C4-2B (cell line): ENCODE measurements around the gene SHISA6.

Experiments
- H3K27ac ChIP-seq: fragments of 450-650 bp; 2 replicates; pipeline ENCODE4 v1.5.1; 2017
- CTCF ChIP-seq: fragments of 450-650 bp; conservative IDR thresholded peaks from 2 replicates; pipeline ENCODE4 v1.5.1; 2017; ENCODE audit warnings: mild to moderate bottlenecking
- ZFX ChIP-seq: fragments of 450-650 bp; IDR thresholded peaks from 2 replicates; pipeline ENCODE4 v1.6.1; 2017

The SHISA6 gene

GRCh38 chr17:11548398-11548797 lies 307.4 kb downstream of the SHISA6 start:
- TF ChIP-seq ZFX (no peak), CTCF (no peak)
- no peak overlapping the region for H3K27ac ChIP-seq

GRCh38 chr17:11550431-11550830 lies 309.4 kb downstream of the SHISA6 start:
- H3K27ac ChIP-seq: no peak overlapping the region
- TF ChIP-seq ZFX: no peak
- no peak for TF ChIP-seq CTCF

- no peak for TF ChIP-seq ZFX
- no peak for TF ChIP-seq CTCF
- no peak overlapping the region for H3K27ac ChIP-seq
Observed at GRCh38 chr17:11551442-11551841, 310.4 kb downstream of the SHISA6 start.

- TF ChIP-seq CTCF (no peak), ZFX (no peak)
- no peak overlapping the region for H3K27ac ChIP-seq
Observed at GRCh38 chr17:11553135-11553534, 312.1 kb downstream of the SHISA6 start.

- no peak overlapping the region for H3K27ac ChIP-seq
- TF ChIP-seq CTCF (no peak), ZFX (no peak)
Observed at GRCh38 chr17:11554042-11554441, 313.0 kb downstream of the SHISA6 start.

GRCh38 chr17:11554542-11554941 lies 313.5 kb downstream of the SHISA6 start:
- no peak overlapping the region for H3K27ac ChIP-seq
- TF ChIP-seq ZFX (no peak), CTCF (no peak)

- H3K27ac ChIP-seq: no peak overlapping the region
- TF ChIP-seq ZFX: no peak
- TF ChIP-seq CTCF: no peak
Observed at GRCh38 chr17:11555530-11555929, 314.5 kb downstream of the SHISA6 start.
